Measurements from ENCODE around the gene RNASE7. TPM values are rescaled to one million over a fixed set of nuclear protein-coding genes. Genes with fewer than 3 reads are reported as not detected.

The RNASE7 gene
- total RNA-seq, 2 donors from 2014 or later = not detected

DNA sequence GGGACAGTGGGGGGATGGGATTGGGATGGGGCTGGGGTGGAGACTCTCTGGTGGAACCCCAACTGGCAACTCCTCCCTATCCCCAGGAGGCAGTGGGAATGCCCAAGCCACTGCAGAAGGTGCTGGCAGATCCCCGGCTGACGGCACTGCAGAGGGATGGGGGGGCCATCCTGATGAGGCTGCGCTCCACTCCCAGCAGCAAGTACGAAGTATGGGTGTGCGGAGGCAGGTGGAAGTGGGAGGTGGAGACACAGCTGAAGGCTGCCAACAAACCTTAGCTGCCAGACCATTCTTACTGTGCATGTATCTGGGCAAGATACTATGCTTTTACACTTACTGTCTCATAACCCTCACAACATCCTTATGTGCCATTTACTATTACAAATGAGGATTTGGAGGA is 36.1 kb downstream of the RNASE7 start:
- H3K27me3 ChIP-seq = no peaks in the 10 kb centered on the region
- TF ChIP-seq, protein P1, sequence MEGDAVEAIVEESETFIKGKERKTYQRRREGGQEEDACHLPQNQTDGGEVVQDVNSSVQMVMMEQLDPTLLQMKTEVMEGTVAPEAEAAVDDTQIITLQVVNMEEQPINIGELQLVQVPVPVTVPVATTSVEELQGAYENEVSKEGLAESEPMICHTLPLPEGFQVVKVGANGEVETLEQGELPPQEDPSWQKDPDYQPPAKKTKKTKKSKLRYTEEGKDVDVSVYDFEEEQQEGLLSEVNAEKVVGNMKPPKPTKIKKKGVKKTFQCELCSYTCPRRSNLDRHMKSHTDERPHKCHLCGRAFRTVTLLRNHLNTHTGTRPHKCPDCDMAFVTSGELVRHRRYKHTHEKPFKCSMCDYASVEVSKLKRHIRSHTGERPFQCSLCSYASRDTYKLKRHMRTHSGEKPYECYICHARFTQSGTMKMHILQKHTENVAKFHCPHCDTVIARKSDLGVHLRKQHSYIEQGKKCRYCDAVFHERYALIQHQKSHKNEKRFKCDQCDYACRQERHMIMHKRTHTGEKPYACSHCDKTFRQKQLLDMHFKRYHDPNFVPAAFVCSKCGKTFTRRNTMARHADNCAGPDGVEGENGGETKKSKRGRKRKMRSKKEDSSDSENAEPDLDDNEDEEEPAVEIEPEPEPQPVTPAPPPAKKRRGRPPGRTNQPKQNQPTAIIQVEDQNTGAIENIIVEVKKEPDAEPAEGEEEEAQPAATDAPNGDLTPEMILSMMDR (IDR thresholded peaks at IDR 0.05) = no peak
- no peak overlapping the region for H3K4me3 ChIP-seq
- H3K36me3 ChIP-seq = peaks cover 76% of the 10 kb centered on the region
- DNase-seq (ENCODE audit: low spot score) = no peak
- H3K27ac ChIP-seq = no peak overlapping the region
- no peaks in the 10 kb centered on the region for H3K4me1 ChIP-seq
- H3K9me3 ChIP-seq = no peaks in the 10 kb centered on the region

DNA sequence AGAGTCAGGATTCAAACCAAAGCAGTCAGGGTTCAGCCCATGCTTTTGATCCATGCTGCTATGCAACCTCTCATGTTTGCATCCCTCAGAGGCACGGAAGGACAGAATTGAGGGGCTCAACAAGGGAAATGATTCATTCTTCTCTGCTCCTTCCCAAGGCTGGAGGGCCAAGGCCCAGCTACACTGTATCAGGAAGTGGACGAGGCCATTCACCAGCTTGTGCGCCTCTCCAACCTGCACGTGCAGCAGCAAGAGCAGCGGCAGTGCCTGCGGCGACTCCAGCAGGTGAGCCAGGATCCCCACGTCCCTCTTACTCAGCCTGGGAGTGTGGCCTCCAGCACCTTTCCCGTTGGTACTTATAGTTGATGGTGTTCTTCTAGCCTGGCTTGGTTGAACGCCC is 36.6 kb downstream of the RNASE7 start:
- TF ChIP-seq, protein P1 (IDR thresholded peaks at IDR 0.05) = no peak
- Histone ChIP-seq H3K4me1 (no peaks in the 10 kb centered on the region), H3K27me3 (no peaks in the 10 kb centered on the region), H3K9me3 (no peaks in the 10 kb centered on the region), H3K27ac (no peak overlapping the region), H3K36me3 (peaks cover 80% of the 10 kb centered on the region), H3K4me3 (no peak overlapping the region)
- no peak for DNase-seq (ENCODE audit: low spot score)

DNA sequence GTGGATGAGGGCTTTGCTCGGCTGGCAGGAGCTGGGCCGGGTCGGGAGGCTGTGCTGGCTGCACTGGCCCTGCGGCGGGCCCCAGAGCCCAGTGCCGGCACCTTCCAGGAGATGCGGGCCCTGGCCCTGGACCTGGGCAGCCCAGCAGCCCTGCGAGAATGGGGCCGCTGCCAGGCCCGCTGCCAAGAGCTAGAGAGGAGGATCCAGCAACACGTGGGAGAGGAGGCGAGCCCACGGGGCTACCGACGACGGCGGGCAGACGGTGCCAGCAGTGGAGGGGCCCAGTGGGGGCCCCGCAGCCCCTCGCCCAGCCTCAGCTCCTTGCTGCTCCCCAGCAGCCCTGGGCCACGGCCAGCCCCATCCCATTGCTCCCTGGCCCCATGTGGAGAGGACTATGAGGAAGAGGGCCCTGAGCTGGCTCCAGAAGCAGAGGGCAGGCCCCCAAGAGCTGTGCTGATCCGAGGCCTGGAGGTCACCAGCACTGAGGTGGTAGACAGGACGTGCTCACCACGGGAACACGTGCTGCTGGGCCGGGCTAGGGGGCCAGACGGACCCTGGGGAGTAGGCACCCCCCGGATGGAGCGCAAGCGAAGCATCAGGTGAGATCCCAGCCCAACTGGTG is 39.5 kb downstream of the RNASE7 start:
- no peak overlapping the region for H3K27ac ChIP-seq
- H3K4me1 ChIP-seq = peaks cover 0 to 9% of the 10 kb centered on the region in 2 donors
- no peaks in the 10 kb centered on the region for H3K9me3 ChIP-seq
- peaks cover 91% of the 10 kb centered on the region for H3K36me3 ChIP-seq
- DNase-seq (ENCODE audit: low spot score) = no peak
- no peaks in the 10 kb centered on the region for H3K27me3 ChIP-seq
- H3K4me3 ChIP-seq = no peak overlapping the region
- TF ChIP-seq, protein P1 (IDR thresholded peaks at IDR 0.05) = no peak

DNA sequence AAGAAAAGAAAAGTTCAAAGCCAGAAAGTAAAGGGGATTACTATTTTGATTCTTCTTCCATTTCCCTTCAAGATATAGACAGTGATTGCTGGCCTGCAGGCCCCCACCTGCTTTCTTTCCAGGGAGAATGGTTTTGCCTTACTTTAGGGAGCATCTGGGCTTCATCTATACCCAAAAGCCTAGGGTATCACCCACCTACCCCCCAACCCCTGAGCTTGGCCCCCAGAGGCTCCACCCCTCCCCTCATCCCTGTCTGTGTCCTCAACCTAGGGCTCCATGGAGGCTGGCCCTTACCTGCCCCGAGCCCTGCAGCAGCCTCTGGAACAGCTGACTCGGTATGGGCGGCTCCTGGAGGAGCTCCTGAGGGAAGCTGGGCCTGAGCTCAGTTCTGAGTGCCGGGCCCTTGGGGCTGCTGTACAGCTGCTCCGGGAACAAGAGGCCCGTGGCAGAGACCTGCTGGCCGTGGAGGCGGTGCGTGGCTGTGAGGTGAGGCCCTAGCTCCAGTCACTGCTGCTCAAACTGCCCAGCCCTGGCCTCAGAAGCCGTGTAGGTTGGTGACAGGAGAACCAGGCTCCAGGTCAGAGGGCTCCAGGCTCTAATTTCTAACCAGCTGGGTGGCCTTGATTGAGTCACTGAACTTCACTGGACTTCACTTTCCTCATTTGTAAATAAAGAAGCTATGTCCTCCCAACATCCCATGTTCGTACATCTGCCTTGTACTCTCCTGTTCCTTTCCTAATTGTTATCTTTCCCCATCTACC is 41.6 kb downstream of the RNASE7 start:
- Histone ChIP-seq H3K27me3 (no peaks in the 10 kb centered on the region), H3K4me1 (peaks cover 0 to 13% of the 10 kb centered on the region in 2 donors), H3K4me3 (no peak overlapping the region), H3K36me3 (peaks cover 78% of the 10 kb centered on the region), H3K9me3 (no peaks in the 10 kb centered on the region), H3K27ac (no peak overlapping the region)
- no peak for DNase-seq (ENCODE audit: low spot score)
- TF ChIP-seq, protein P1 (IDR thresholded peaks at IDR 0.05) = no peak

DNA sequence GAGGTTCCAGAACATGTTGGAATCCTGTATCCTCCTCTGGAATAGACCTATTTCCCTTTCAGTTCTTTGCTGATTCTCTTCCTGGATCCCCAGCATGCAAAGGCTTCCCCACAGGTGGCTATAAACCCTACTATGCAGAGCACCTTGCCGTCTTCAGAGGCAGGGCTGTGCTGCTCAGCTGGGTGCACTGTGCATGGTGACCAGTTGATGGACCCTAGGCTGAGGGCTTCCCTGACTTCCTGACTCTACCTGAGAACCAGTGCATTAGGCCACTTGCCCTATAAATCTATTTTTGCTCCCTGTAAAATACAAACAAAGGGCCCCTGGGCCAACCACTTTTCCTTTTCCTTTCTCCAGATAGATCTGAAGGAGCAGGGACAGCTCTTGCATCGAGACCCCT is 42.2 kb downstream of the RNASE7 start:
- Histone ChIP-seq H3K27ac (no peak overlapping the region), H3K36me3 (peaks cover 77% of the 10 kb centered on the region), H3K9me3 (no peaks in the 10 kb centered on the region), H3K4me3 (no peak overlapping the region), H3K4me1 (peaks cover 0 to 13% of the 10 kb centered on the region in 2 donors), H3K27me3 (no peaks in the 10 kb centered on the region)
- TF ChIP-seq, protein P1 (IDR thresholded peaks at IDR 0.05) = no peak
- no peak for DNase-seq (ENCODE audit: low spot score)

Measured in right atrium auricular region (tissue), 2 donors.